PC-3 (cell line): ENCODE measurements around the gene C11orf86. TPM values are rescaled to one million over a fixed set of nuclear protein-coding genes. Genes with fewer than 3 reads are reported as not detected.

ENCODE experiments used
- ATAC-seq: fragments of 200-7000 bp; cut with Tn5 transposase; 2 replicates; pipeline ENCODE4 v1.9.1; 2020; ENCODE audit warnings: mild to moderate bottlenecking, moderate library complexity
- Bru-seq: library from RNA; stranded (reverse); fragments of 400-500 nt; gene quantifications from one replicate; lab custom pipeline; 2021; lab: Mats Ljungman, UMichigan
- BruChase-seq, 2 experiments: library from RNA; stranded (reverse); fragments of 400-500 nt; gene quantifications; one replicate each; lab custom pipeline; 2021; lab: Mats Ljungman, UMichigan
- BruUV-seq: library from RNA; stranded (reverse); fragments of 400-500 nt; replicated peaks from 2 replicates; lab custom pipeline; 2021; lab: Mats Ljungman, UMichigan
- CTCF ChIA-PET: fragments of 300-600 bp; sonication (Branson Sonifier 250); formaldehyde crosslinking; loops from one replicate; lab custom pipeline; 2022; ENCODE audit warnings: antibody characterized with exemption; lab: Charles Lee
- POLR2A ChIA-PET: fragments of 300-600 bp; sonication (Branson Sonifier 250); formaldehyde crosslinking; loops from one replicate; lab custom pipeline; 2022; ENCODE audit warnings: antibody characterized with exemption; ENCODE audit not compliant: unreplicated experiment; lab: Charles Lee
- DNase-seq: peaks from one replicate; pipeline ENCODE4 v3.0.0-alpha.2; 2015
- H2AFZ ChIP-seq: fragments of 300-600 bp; sonication (generic); 2 replicates; pipeline ENCODE4 v1.6.0; 2016; ENCODE audit warnings: antibody characterized with exemption, low read length
- H3F3A ChIP-seq: fragments of 300-600 bp; sonication (generic); one replicate; pipeline ENCODE4 v1.6.0; 2017; ENCODE audit warnings: antibody characterized with exemption, low read length, control low read depth, mild to moderate bottlenecking; ENCODE audit not compliant: unreplicated experiment
- H3K27ac ChIP-seq: fragments of 300-600 bp; sonication (generic); 2 replicates; pipeline ENCODE4 v1.5.1; 2016; ENCODE audit warnings: mild to moderate bottlenecking, low read length
- H3K27me3 ChIP-seq: fragments of 300-600 bp; sonication (generic); 2 replicates; pipeline ENCODE4 v1.6.1; 2016; ENCODE audit warnings: low read length, mixed read lengths
- H3K36me3 ChIP-seq: fragments of 300-600 bp; sonication (generic); 2 replicates; pipeline ENCODE4 v1.6.1; 2016; ENCODE audit warnings: low read depth, mixed run types, low read length, mixed read lengths
- H3K4me1 ChIP-seq: fragments of 300-600 bp; sonication (generic); 2 replicates; pipeline ENCODE4 v1.5.1; 2016; ENCODE audit warnings: low read length; ENCODE audit not compliant: insufficient read depth
- H3K4me2 ChIP-seq: fragments of 300-600 bp; sonication (generic); 2 replicates; pipeline ENCODE4 v1.6.0; 2016; ENCODE audit warnings: low read length
- H3K4me3 ChIP-seq: fragments of 300-600 bp; sonication (generic); 2 replicates; pipeline ENCODE4 v1.5.1; 2016; ENCODE audit warnings: mild to moderate bottlenecking, low read length, mixed read lengths
- H3K79me2 ChIP-seq: fragments of 300-600 bp; sonication (generic); 2 replicates; pipeline ENCODE4 v1.6.1; 2017; ENCODE audit warnings: low read length, mixed read lengths
- H3K9ac ChIP-seq: fragments of 300-600 bp; sonication (generic); 2 replicates; pipeline ENCODE4 v1.6.0; 2016; ENCODE audit warnings: mild to moderate bottlenecking, low read length
- H3K9me2 ChIP-seq: fragments of 300-600 bp; sonication (generic); replicated peaks from 2 replicates; pipeline ENCODE4 v1.6.1; 2016; ENCODE audit warnings: mixed run types, low read length, mixed read lengths
- H3K9me3 ChIP-seq: fragments of 300-600 bp; sonication (generic); 2 replicates; pipeline ENCODE4 v1.6.1; 2016; ENCODE audit warnings: low read length, mixed read lengths
- H4K20me1 ChIP-seq: fragments of 300-600 bp; sonication (generic); 2 replicates; pipeline ENCODE4 v1.6.1; 2016; ENCODE audit warnings: low read length, mixed read lengths
- CTCF ChIP-seq: fragments of 300-600 bp; sonication (generic); conservative IDR thresholded peaks from 2 replicates; pipeline ENCODE4 v1.5.1; 2017; ENCODE audit warnings: antibody characterized with exemption, low read depth, mild to moderate bottlenecking, low read length
- EZH2 ChIP-seq: fragments of 300-600 bp; sonication (generic); IDR thresholded peaks from one replicate; pipeline ENCODE4 v1.6.1; 2017; ENCODE audit warnings: antibody characterized with exemption, mild to moderate bottlenecking, low read length; ENCODE audit not compliant: unreplicated experiment
- EZH2phosphoT487 ChIP-seq: fragments of 300-600 bp; sonication (generic); IDR thresholded peaks from 2 replicates; pipeline ENCODE4 v1.6.1; 2018; ENCODE audit warnings: mild to moderate bottlenecking, antibody characterized with exemption, low read length, borderline replicate concordance
- intact Hi-C: fragments of 100-400 bp; cut with micrococcal nuclease; formaldehyde crosslinking; loops from 2 replicates; pipeline ENCODE4 v1.9.0; 2023
- long read RNA-seq: library from polyadenylated mRNA; unstranded; transcript quantifications from one replicate; pipeline ENCODE4 v2.0.0, GENCODE V29; 2021; ENCODE audit not compliant: unreplicated experiment
- total RNA-seq: library from RNA; depleted of rRNA; stranded (reverse); fragments of >200 nt; gene quantifications from 2 replicates; pipeline ENCODE4 v1.2.3, GENCODE V29; 2014; rRNA removed

Gene C11orf86, protein sequence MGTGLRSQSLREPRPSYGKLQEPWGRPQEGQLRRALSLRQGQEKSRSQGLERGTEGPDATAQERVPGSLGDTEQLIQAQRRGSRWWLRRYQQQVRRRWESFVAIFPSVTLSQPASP
- total RNA-seq (not detected in 2 replicates), Bru-seq, nascent RNA (not detected), BruChase-seq, experiment 1, labeled RNA remaining after a 6-hour chase (not detected), BruChase-seq, experiment 2, labeled RNA remaining after a 2-hour chase (not detected)
- long read RNA-seq: 0 reads

DNA sequence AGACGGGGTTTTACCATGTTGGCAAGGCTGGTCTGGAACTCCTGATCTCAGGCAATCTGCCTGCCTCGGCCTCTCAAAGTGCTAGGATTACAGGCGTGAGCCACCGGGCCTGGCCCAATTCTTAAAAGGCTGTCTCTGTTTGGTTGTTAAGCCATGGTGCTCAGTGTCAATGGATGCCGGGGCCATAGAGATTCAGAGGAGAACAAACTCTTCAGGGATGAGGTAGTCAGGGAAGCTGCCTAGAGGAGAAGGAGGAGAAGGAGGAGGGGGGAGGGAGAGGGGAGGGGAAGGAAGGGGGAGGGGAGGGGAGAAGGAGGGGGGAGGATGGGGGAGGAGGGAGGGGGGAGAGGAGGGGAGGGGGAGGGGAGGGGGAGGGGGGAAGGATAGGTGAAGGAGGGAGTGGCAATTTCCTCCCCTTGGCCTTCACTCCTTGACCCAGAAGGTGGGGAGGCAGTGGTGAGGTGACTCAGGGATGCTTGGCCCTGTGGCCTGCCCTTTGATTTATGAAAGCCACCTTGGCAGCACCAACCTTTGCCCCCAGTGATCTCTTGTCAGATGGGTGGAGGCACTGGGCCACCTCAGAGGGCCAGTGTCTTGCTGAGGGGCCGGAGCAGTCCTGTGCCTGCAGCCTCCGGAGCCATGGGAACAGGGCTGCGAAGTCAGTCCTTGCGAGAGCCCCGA is at the start of gene C11orf86:
Gene C11orf86, plus strand, starts transcription at position 581 of the 681 bp plus-strand sequence. Its CDS starts 59 bp downstream, at position 640.
- Histone ChIP-seq H4K20me1 (no peaks in the 10 kb centered on the region), H3K9me2 (no peaks in the 10 kb centered on the region), H3K27me3 (no peaks in the 10 kb centered on the region), H3K4me2 (no peak within 1 kb of the TSS), H3K79me2 (no peaks in the 10 kb centered on the region), H3F3A (no peaks in the 10 kb centered on the region), H3K36me3 (no peaks in the 10 kb centered on the region), H3K27ac (no peak within 1 kb of the TSS), H3K9ac (no peak within 1 kb of the TSS), H3K4me1 (peaks cover 25% of the 10 kb centered on the region), H2AFZ (no peak within 1 kb of the TSS), H3K4me3 (no peak within 1 kb of the TSS), H3K9me3 (no peaks in the 10 kb centered on the region; the same call in 1 of the 2 replicates)
- ATAC-seq: no peak
- BruUV-seq: no TSS peak
- TF ChIP-seq EZH2 (no peak), EZH2phosphoT487 (no peak), CTCF (no peak)
- DNase-seq: no peak
- intact Hi-C loops: no loop called here
- ChIA-PET POLR2A (no interaction called here), CTCF (interaction anchor here (0.5 kb wide), 1 partner anchor 358 kb away, joined by 4 read pairs; the partner anchor contains the start of gene RBM14)

- no peak overlapping the region for H3K9ac ChIP-seq
- H3K79me2 ChIP-seq: no peaks in the 10 kb centered on the region
- POLR2A ChIA-PET: no interaction called here
- CTCF ChIA-PET: no interaction called here
- no peaks in the 10 kb centered on the region for H3K36me3 ChIP-seq
- H4K20me1 ChIP-seq: no peaks in the 10 kb centered on the region
- no peak overlapping the region for H3K4me2 ChIP-seq
- H3K27me3 ChIP-seq: no peaks in the 10 kb centered on the region
- H3K4me3 ChIP-seq: no peak overlapping the region
- TF ChIP-seq EZH2: no peak
- TF ChIP-seq EZH2phosphoT487: no peak
- no peak for TF ChIP-seq CTCF
- no peaks in the 10 kb centered on the region for H3F3A ChIP-seq
- DNase-seq: no peak
- no peaks in the 10 kb centered on the region for H3K9me2 ChIP-seq
- no peak overlapping the region for H3K27ac ChIP-seq
- intact Hi-C loops: no loop called here
- no peaks in the 10 kb centered on the region for H3K9me3 ChIP-seq
- no peak overlapping the region for H2AFZ ChIP-seq
- peaks cover 5% of the 10 kb centered on the region; the same call in 1 of the 2 replicates for H3K4me1 ChIP-seq
- no TSS peak for BruUV-seq
- ATAC-seq: no peak
Measured at GRCh38 chr11:66929753-66930152, 45.4 kb upstream of the C11orf86 start.

DNA sequence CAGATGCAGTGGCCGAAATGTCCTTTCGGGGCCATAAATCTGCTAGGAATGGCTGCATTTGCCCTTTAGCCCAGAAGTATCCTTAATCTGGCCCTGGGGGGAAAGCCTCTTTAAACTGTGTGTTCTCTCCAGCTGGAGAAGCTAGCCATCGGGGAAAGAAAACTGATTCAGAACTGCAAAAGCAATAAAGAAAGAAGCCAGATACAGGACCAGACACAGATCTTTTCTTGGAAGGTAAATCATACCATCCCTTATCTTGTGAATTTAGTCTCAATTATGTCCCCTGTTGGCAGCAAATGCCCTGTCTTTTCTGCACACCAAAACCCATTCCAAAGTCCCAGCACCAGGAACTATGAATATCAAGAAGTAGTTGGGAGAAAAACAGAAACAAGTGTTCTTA is 42.6 kb upstream of the C11orf86 start:
- Histone ChIP-seq H3K9me3 (no peaks in the 10 kb centered on the region), H3K79me2 (no peaks in the 10 kb centered on the region), H3K27ac (no peak overlapping the region), H3K4me1 (peaks cover 5% of the 10 kb centered on the region; the same call in 1 of the 2 replicates), H3K9me2 (no peaks in the 10 kb centered on the region), H3F3A (no peaks in the 10 kb centered on the region), H3K36me3 (no peaks in the 10 kb centered on the region), H3K4me2 (no peak overlapping the region), H4K20me1 (no peaks in the 10 kb centered on the region), H3K4me3 (no peak overlapping the region), H2AFZ (no peak overlapping the region), H3K27me3 (no peaks in the 10 kb centered on the region), H3K9ac (no peak overlapping the region)
- BruUV-seq: no TSS peak
- TF ChIP-seq EZH2: no peak
- no peak for TF ChIP-seq EZH2phosphoT487
- no peak for TF ChIP-seq CTCF
- ChIA-PET POLR2A (no interaction called here), CTCF (no interaction called here)
- intact Hi-C loops: no loop called here
- ATAC-seq (no peak), DNase-seq (no peak)
